Measurements from ENCODE around the gene ANO3.

Gene ANO3

DNA sequence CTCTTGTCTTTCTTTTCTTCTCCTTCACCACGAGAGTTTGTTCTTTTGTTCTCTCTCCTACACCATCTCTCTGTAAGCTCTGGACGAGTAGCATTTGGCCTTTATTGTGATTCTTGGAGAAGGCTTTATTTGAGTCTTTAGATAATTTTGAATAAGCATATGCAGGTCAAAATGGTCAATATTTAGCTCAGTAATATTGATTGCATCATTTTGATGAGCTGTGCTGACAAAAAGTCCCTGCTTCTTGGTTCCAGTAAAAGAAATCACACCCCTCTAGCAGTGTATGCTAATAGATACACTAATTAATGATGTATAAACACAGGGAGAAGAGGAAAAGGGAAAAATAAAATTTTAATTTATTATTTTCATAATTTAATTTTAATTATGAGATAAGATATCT is 266.0 kb downstream of the ANO3 start:
- no peak for TF ChIP-seq CTCF (conservative IDR thresholded peaks at IDR 0.05; ENCODE audit: low read depth, low read length)
- no peak overlapping the region for H3K4me3 ChIP-seq (ENCODE audit: low read length)
- no peak for DNase-seq (ENCODE audit: low read depth)

DNA sequence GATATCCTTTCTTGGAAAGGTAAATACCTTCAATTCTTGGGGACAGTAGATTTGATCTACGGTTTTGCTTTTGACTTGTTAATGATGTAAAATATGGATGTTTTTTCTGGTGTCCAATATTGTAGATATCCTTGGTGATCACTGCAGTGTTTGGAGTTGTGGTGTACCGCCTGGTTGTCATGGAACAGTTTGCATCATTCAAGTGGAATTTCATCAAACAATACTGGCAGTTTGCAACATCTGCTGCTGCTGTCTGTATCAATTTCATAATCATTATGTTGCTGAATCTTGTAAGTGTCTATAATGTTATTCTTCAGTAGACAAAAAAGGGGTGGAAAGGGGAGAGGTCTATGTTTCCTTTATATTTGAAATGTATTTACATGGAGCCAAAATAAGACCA is 267.5 kb downstream of the ANO3 start:
- H3K4me3 ChIP-seq (ENCODE audit: low read length), result no peak overlapping the region
- TF ChIP-seq CTCF (conservative IDR thresholded peaks at IDR 0.05; ENCODE audit: low read depth, low read length), result no peak
- DNase-seq (ENCODE audit: low read depth), result no peak

- TF ChIP-seq CTCF (conservative IDR thresholded peaks at IDR 0.05; ENCODE audit: low read depth, low read length), result no peak
- H3K4me3 ChIP-seq (ENCODE audit: low read length), result no peak overlapping the region
- no peak for DNase-seq (ENCODE audit: low read depth)
Measured at GRCh38 chr11:26599876-26600434, 268.0 kb downstream of the ANO3 start.

- no peak for DNase-seq (ENCODE audit: low read depth)
- no peak for TF ChIP-seq CTCF (conservative IDR thresholded peaks at IDR 0.05; ENCODE audit: low read depth, low read length)
- H3K4me3 ChIP-seq (ENCODE audit: low read length), result no peak overlapping the region
Measured at GRCh38 chr11:26607725-26608506, 276.0 kb downstream of the ANO3 start.

DNA sequence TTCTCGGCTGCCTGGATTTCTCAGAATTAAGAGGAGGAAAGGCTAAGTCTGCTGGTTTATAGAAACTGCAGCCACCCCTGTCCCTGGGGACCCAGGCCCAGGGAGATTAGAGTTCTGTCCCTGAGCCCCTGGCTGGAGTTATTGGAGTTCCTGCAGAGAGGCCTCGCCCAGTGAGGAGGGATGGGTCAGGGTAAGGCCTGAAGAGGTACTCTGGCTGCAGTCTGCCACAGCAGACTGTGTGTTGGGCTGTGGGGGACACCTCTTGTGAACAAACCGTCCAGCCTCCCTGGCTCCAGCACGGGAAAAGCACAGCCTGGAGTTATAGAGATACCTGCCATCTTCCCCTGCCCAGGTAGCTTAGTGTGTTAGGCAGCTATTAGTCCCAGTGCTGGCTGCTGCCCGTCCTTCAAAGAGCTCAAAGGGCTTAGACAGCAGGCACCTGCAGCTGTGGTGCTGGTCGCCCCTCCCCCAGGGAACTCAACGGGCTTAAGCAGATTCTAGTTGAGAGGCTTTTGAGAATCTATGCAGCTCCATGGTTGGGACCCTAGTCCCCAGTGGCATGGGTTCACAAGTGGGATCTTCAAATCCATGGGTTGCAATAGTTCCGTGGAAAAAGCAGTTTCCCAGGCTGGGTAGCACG is 276.7 kb downstream of the ANO3 start:
- no peak for DNase-seq (ENCODE audit: low read depth)
- no peak overlapping the region for H3K4me3 ChIP-seq (ENCODE audit: low read length)
- no peak for TF ChIP-seq CTCF (conservative IDR thresholded peaks at IDR 0.05; ENCODE audit: low read depth, low read length)

DNA sequence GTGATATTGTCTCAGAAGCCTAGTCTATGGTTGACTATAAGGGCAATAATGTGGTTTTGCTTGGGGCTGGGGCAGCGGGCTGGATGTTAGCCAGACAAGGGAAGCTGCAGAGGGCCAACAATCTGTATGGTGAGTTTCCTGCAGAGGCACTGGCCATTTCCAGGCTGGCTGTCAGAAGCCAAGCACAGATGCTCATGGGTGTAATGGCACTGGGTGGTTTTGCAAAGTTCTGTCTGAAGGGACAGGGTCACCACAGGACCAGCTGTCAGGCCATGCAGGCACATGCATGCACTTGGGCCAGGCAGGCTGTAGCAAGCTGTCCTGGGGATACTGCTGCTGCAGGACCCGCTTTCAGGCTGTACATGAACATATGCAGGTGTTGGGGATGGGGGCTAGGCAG is 281.8 kb downstream of the ANO3 start:
- DNase-seq (ENCODE audit: low read depth), result no peak
- no peak for TF ChIP-seq CTCF (conservative IDR thresholded peaks at IDR 0.05; ENCODE audit: low read depth, low read length)
- H3K4me3 ChIP-seq (ENCODE audit: low read length), result no peak overlapping the region

DNA sequence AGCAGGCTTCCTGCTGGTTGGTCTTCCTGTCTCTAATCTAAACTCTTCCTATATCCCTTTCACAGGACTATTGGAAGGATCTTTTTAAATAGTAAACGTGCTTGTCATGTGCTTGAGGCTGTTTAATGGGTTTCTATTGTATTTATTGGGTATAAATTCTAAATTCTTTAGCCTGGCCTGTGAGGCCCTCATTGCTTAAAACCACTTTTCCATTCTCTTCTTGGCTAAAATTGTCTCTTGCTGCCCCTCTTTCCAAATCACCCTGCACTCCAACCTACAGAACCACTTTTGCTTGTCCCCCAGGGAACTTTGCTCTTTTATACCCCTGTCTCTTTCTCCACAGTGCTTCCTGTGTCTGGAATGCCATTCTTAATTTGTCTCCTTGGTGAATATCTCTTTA is 286.5 kb downstream of the ANO3 start:
- DNase-seq (ENCODE audit: low read depth), result no peak
- TF ChIP-seq CTCF (conservative IDR thresholded peaks at IDR 0.05; ENCODE audit: low read depth, low read length), result no peak
- H3K4me3 ChIP-seq (ENCODE audit: low read length), result no peak overlapping the region

Data from retinal pigment epithelial cell (primary cell).